GM15510 (cell line): Measurements from ENCODE around the gene SRP68.
A peak's percentile ranks its signal among the peaks of the same experiment; 100 is the strongest.

Experiments used
- POLR2A ChIP-seq: IDR thresholded peaks from 3 replicates; pipeline ENCODE4 v1.6.1; 2011; ENCODE audit warnings: borderline replicate concordance; ENCODE audit not compliant: insufficient read length; ENCODE audit errors: extremely low read depth

Gene SRP68

GRCh38 chr17:76083536-76084182 lies 11.3 kb upstream of the SRP68 start:
- no peak for TF ChIP-seq POLR2A

DNA sequence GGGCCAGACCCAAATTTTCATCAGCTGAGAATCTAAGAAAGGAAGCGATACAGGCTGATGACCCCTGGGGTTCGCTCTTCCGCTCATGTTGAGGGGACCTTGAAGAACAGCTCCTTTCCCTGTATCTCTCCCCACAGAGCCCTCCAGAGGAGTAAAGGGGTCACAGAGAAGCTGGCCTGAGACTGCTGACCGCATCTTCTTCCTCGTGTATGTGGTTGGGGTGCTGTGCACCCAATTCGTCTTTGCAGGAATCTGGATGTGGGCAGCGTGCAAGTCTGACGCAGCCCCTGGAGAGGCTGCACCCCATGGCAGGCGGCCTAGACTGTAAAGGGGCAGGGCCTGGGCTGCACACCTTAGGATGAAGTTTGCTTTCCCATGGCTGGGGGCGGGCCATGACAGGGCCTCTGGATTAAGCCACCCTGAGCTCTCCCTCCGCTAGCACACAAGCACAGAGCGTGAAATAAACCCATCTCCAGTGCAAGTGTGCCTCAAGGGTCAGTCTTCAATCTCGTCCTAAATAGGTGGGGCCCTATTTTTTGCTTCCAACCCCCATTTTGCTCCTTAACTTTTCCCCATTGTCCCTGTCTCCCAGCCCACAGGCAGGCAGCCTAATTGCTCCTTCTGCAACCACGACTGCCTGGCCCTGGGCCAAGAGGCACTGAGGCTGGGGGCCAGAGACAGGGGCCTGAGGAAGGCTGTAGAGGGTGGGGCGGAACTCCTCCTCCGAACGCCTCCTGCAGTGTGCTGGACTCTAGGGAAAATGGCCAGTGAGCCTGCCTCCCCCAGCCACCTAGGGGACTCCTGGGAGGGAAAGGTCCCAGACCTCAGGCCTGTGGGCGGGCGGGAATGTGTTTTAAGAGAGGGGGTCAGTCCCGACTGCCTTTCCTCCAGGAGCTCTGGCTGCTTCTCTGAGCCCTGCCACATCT lies 10.3 kb upstream of the SRP68 start:
- no peak for TF ChIP-seq POLR2A

DNA sequence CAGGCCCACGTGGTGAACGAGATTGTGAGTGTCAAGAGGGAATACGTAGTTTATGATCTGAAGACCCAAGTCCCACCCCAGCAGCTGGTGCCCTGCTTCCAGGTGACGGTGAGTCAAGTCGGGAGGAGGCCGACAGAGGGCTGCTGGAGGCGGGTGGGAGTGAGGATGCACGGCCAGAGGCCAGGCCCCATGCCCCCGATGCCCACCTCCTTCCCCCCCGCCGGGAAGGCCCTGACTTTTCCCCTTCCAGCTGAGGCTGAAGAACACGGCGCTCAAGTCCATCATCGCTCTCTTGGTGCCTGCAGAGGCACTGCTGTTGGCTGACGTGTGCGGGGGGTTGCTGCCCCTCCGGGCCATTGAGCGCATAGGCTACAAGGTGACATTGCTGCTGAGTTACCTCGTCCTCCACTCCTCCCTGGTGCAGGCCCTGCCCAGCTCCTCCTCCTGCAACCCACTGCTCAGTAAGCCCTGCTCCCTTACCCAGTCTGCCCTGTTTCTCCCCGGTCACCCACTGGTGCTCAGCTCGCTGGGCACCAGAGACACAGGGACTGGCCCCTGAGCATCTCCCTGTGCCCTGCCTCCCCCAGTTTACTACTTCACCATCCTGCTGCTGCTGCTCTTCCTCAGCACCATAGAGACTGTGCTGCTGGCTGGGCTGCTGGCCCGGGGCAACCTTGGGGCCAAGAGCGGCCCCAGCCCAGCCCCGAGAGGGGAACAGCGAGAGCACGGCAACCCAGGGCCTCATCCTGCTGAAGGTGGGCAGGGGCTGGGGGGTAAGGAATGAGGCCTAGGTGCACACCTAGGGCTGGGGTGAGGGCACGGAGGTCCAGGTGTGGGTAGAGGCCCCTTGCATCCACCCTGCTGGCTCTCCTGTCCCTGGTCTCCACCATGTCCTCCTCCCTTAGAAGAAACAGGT lies 9.2 kb upstream of the SRP68 start:
- TF ChIP-seq POLR2A, result no peak

DNA sequence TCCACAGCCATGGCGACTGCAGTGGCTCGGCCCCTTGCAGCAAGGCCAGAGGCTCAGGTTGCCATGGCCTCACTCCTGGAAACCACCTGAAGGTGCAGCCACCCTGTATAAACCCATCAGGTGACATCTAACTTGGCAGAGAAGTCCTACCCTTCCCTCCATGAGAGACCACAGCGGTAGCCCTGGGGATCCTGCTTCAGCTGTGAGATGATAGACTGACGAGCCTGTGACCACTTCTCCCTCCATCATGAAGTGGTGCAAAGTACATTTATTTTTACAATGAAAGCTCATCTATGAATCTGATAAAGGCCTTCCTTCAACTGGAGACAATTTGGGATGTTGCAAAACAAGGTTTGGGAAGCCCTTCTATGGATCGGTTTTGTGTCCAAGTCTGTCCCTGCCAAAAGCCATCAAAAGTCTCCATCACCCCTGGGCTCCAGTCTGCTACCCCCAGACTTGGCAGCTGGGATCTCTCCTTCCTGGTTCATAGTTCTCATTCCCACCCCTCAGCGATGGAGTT lies 8.5 kb upstream of the SRP68 start:
- TF ChIP-seq POLR2A, result no peak

- peak; percentile 17 for TF ChIP-seq POLR2A
These were observed 7.8 kb upstream of the SRP68 start for GRCh38 chr17:76079956-76080767.

DNA sequence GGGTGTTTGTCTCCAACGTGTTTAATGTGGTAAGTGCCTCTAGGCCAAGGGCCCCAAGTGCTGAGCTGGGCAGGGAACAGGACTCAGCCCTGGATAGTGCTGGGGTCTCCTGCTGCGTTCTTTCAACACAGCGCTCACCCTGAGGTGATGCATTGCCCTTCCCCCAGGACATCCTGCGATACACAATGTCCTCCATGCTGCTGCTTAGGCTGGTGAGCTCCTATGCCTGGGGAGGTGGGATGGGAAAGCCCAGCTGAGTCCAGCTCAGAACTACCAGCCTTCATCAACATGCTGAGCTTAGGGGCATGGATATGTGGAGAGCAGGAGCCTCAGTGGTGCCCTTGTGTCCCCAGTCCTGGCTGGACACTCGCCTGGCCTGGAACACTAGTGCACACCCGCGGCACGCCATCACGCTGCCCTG lies 7.2 kb upstream of the SRP68 start:
- TF ChIP-seq POLR2A, result no peak

GRCh38 chr17:76078860-76079534 lies 6.7 kb upstream of the SRP68 start, which contains the start of gene ZACN:
Gene ZACN (plus strand): TSS chr17:76079182. CDS start chr17:76079265, 83 bp downstream.
- TF ChIP-seq POLR2A, result no peak

DNA sequence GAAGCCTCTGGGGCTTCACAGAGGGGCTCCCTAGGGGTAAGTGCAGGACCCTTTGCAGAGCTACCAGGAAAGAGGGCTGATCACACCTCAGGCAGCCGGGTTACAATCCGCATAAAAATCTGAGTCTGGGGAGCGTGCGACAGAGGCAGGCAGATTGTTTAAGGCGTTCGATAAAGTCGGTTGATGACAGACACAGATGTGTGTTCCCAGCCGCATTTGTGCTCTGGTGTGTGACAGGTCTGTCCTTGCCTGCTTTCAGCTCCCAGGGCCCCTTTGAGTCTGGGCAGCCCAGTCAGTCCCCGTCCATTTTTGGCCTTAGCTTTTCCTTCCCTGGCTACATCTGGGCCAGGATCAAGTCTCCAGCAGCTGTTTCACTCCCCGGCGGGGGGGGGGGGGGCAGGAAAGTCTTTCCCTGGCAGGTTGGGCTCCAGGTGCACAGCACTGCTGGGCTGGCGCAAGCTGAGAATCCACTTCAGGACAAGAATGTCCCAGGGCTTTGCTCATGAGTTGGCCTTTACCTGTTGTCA lies 5.3 kb upstream of the SRP68 start:
- no peak for TF ChIP-seq POLR2A

DNA sequence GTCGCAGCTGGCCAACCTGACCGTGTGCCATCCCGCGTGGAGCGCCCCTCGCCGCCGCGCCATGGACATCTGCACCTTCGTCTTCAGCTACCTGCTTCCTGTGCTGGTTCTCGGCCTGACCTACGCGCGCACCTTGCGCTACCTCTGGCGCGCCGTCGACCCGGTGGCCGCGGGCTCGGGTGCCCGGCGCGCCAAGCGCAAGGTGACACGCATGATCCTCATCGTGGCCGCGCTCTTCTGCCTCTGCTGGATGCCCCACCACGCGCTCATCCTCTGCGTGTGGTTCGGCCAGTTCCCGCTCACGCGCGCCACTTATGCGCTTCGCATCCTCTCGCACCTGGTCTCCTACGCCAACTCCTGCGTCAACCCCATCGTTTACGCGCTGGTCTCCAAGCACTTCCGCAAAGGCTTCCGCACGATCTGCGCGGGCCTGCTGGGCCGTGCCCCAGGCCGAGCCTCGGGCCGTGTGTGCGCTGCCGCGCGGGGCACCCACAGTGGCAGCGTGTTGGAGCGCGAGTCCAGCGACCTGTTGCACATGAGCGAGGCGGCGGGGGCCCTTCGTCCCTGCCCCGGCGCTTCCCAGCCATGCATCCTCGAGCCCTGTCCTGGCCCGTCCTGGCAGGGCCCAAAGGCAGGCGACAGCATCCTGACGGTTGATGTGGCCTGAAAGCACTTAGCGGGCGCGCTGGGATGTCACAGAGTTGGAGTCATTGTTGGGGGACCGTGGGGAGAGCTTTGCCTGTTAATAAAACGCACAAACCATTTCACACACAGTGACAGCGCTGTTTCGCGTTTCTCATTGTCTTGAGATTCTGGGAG lies 4.7 kb upstream of the SRP68 start:
- no peak for TF ChIP-seq POLR2A

GRCh38 chr17:76076146-76076764 lies 3.9 kb upstream of the SRP68 start:
- TF ChIP-seq POLR2A, result no peak

- no peak for TF ChIP-seq POLR2A
These were observed 3.2 kb upstream of the SRP68 start for GRCh38 chr17:76075364-76076145.
